ENCODE data around the gene OR51E2.

DNA sequence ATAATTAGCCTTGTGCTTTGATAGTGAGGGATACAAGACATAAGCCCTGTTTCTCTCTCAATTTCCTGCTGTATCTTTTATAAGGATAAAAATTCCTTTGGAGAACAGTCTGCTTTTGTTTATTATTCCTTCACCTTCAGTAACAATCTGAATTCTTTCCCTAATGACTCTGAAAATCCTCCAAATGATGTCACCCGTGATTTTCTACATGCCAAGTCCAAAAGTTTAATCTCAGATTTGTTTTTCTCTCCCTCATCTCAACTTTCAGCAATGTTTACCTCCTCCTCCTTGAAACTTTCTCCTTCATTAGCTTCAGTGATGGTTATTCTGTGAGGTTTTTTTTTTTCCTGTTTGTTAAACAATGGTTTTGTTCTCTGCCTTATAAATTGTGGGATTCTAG lies 2.2 kb downstream of the OR51E2 start:
- TF ChIP-seq CTCF (IDR thresholded peaks at IDR 0.05; ENCODE audit: poor library complexity) (no peak), EZH2 (IDR thresholded peaks at IDR 0.05; ENCODE audit: borderline replicate concordance) (no peak), EZH2phosphoT487 (IDR thresholded peaks at IDR 0.05; ENCODE audit: low read depth, severe bottlenecking, unreplicated experiment) (no peak)
